ENCODE data around the gene TSEN2.
"Not testable (repeated sequence)": the region's sequence is repeated elsewhere in the genome, so short reads cannot be mapped to it uniquely, and the experiment has no call there.

The TSEN2 gene

DNA sequence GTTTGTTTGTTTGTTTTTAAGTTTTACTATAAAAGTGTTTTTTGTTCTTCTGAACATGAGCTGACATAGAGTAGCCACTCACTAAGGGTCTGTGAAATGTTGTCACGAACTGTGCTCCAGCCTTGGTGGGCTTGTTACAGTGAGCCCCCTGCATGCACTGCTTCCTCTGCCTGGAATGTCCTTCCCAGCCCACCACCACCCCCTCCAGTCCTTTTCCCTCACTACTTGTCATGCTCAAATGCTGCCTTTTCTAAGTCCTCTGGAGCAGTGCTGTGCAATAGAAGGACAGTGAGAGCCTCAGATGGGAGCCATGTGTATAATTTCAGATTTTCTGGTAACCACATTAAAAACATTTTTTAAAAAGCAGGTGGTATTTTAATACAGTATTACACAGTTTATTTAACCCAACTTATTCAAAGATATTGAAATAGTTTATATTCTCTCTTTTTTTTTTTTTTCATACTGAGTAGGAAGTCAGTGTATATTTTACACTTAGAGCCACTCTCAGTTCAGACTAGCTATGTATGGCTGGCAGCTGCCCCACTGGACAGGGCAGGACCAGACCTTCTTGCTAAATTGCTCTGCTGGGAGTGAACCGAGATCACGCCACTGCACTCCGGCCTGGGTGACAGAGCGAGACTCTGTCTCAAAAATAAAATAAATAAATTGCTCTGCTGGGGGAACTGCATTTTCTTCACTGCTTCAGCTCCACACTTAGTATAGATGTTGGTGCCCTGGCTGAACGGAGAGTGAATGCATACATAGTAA, 34.2 kb downstream of the TSEN2 start:
- DNase-seq (ENCODE audit: extremely low read depth, low read depth): no peak
- no peak overlapping the region for H3K4me3 ChIP-seq (replicated peaks; ENCODE audit: low read depth, low read length)
- TF ChIP-seq, protein P1, sequence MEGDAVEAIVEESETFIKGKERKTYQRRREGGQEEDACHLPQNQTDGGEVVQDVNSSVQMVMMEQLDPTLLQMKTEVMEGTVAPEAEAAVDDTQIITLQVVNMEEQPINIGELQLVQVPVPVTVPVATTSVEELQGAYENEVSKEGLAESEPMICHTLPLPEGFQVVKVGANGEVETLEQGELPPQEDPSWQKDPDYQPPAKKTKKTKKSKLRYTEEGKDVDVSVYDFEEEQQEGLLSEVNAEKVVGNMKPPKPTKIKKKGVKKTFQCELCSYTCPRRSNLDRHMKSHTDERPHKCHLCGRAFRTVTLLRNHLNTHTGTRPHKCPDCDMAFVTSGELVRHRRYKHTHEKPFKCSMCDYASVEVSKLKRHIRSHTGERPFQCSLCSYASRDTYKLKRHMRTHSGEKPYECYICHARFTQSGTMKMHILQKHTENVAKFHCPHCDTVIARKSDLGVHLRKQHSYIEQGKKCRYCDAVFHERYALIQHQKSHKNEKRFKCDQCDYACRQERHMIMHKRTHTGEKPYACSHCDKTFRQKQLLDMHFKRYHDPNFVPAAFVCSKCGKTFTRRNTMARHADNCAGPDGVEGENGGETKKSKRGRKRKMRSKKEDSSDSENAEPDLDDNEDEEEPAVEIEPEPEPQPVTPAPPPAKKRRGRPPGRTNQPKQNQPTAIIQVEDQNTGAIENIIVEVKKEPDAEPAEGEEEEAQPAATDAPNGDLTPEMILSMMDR (IDR thresholded peaks at IDR 0.05; ENCODE audit: low read depth, low read length, missing control alignments): no peak

DNA sequence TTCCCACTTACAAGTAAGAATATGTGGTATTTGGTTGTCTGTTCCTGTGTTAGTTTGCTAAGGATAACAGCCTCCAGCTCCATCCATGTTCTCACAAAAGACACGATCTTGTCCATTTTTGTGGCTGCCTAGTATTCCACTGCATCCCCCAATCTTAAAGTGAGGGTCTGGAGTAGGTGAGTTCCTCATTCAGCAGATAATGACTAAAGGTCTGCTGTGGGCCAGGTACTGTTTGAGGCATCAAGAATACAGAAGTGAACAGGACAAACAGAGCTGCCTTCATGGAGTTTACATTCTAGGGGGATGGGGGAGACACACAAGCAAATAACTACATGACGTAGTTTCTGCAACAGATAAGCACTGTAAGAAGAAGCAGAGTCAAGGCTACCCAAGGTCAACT, 36.7 kb downstream of the TSEN2 start:
- no peak for DNase-seq (ENCODE audit: extremely low read depth, low read depth)
- no peak overlapping the region for H3K4me3 ChIP-seq (replicated peaks; ENCODE audit: low read depth, low read length)
- TF ChIP-seq, protein P1 (IDR thresholded peaks at IDR 0.05; ENCODE audit: low read depth, low read length, missing control alignments): no peak

DNA sequence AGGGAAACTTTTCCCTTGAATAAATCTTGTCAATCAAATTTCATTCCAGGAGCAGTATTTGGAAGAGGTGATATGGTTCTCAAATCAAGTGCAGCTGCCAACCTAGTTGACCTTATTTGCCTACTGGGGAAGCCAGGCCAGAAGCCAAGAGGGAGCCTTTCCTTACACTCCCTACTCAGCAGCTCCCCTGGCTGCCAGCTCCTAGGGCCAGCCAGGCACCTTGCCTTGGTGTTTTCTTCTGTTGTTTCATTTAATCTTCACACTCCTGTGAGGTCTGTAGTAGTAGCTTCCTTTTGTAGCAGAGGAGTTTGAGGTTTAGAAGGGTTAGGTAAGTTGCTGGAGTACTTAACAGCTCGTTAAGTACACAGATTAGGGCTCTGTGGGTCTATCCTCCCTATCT, 38.4 kb downstream of the TSEN2 start:
- TF ChIP-seq, protein P1 (IDR thresholded peaks at IDR 0.05; ENCODE audit: low read depth, low read length, missing control alignments): no peak
- no peak for DNase-seq (ENCODE audit: extremely low read depth, low read depth)
- H3K4me3 ChIP-seq (replicated peaks; ENCODE audit: low read depth, low read length): no peak overlapping the region

DNA sequence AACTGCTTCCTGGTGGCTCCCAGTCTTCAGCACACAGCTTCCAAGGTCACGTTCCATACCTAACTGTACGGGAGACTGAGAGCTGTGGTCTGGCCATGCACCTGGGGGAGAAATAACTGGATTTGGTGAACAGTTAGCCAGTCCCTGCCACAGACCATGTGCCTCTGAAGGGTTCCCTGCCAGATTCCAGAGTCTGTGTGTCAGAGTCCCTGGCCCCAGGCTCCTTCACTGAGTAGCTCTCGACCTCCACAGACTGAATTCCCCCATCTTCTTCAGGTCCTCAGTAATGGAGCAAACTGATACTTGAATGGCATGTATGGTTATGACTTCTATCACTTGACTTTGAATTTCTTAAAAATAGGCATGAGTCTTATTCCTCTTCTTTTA, 43.5 kb downstream of the TSEN2 start:
- TF ChIP-seq, protein P1 (IDR thresholded peaks at IDR 0.05; ENCODE audit: low read depth, low read length, missing control alignments): no peak
- no peak for DNase-seq (ENCODE audit: extremely low read depth, low read depth)
- H3K4me3 ChIP-seq (replicated peaks; ENCODE audit: low read depth, low read length): no peak overlapping the region

DNA sequence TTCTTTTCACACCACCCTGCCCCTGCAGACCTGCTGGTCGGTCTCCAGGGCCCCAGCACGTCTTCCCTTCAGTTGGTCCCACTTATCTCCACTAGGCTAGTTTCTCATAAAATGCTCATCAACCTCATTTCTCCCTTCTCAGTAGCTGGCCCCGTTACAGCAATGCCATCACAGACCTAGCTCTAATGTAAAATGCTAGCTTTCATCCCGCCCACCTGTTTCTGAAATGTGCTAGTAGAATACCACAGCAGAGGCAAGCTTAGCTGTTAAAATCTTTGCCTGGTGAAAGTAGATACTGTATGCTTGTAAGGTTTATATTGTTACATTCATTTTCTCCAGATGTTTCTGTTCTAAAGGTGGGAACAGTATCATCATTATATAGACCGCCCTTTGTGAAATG, 47.9 kb downstream of the TSEN2 start:
- no peak overlapping the region for H3K4me3 ChIP-seq (replicated peaks; ENCODE audit: low read depth, low read length)
- TF ChIP-seq, protein P1 (IDR thresholded peaks at IDR 0.05; ENCODE audit: low read depth, low read length, missing control alignments): no peak
- DNase-seq (ENCODE audit: extremely low read depth, low read depth): no peak

DNA sequence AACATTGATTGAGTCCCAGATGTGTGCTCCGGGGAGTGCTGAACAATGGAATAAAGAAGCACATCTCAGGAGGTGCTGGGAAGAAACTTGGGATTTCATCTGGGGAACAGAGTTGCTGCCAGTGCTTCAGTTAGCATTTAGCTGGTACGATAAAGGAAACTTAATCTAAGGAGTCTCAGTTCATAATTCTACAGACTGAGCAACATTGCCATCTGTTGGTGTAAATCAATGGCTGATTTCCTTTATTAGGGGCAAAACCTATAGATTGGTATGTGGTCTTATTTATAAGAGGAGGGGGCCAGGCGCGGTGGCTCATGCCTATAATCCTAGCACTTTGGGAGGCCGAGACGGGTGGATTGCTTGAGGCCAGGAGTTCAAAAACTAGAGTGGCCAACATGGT, 52.1 kb downstream of the TSEN2 start:
- DNase-seq (ENCODE audit: extremely low read depth, low read depth): no peak
- TF ChIP-seq, protein P1 (IDR thresholded peaks at IDR 0.05; ENCODE audit: low read depth, low read length, missing control alignments): no peak
- H3K4me3 ChIP-seq (replicated peaks; ENCODE audit: low read depth, low read length): no peak overlapping the region

DNA sequence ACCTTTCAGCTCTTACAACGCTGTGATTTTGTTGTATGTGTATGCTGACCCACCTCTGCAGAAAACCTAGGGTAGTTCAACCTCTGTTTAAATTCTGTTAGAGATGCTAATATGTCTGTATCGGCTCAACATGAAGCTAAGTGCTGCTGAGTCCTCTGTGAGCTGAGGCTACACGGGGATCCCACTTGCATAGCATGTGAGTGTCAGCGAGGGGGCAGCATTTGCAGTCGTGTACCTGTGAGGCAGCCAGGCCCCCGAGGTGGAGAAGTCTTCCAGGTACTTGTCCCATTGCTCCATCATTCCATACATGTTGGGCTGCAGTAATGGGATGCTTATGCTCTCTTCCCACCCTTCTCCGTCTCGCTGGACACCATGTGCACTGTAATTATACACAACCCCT, 57.3 kb downstream of the TSEN2 start:
- TF ChIP-seq, protein P1 (IDR thresholded peaks at IDR 0.05; ENCODE audit: low read depth, low read length, missing control alignments): no peak
- no peak for DNase-seq (ENCODE audit: extremely low read depth, low read depth)
- no peak overlapping the region for H3K4me3 ChIP-seq (replicated peaks; ENCODE audit: low read depth, low read length)

DNA sequence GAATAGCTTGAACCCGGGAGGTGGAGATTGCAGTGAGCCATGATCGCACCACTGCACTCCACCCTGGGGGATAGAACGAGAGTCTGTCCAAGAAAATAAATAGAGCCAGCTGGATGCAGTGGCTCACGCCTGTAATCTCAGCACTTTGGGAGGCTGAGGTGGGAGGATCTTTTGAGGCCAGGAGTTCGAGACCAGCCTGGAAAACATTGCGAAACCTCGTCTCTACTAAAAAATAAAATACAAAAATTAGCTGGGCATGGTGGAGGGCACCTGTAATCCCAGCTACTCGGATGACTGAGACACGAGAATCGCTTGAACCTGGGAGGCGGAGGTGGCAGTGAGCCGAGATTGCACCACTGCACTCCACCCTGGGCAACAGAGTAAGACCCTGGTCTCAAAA, 59.2 kb downstream of the TSEN2 start:
- not testable (repeated sequence) for H3K4me3 ChIP-seq (replicated peaks; ENCODE audit: low read depth, low read length); DNase-seq (ENCODE audit: extremely low read depth, low read depth)
